Astrocyte (in vitro differentiated cells and primary cell): Measurements from ENCODE around the gene GRAP. TPM values are rescaled to one million over a fixed set of nuclear protein-coding genes. Genes with fewer than 3 reads are reported as not detected.

ENCODE experiments used
- DNase-seq: peaks from one replicate; pipeline ENCODE4 v3.0.0-alpha.2; 2010; ENCODE audit warnings: low read depth
- FAIRE-seq: peaks from 2 replicates; lab custom pipeline; 2011; peaks lifted over from hg19 to GRCh38; lab: Jason Lieb, UNC
- H2AFZ ChIP-seq: 2 replicates; pipeline ENCODE4 v1.6.0; 2012; ENCODE audit warnings: low read depth, low read length, inconsistent platforms
- H3K27ac ChIP-seq: 2 replicates; pipeline ENCODE4 v1.5.1; 2011; ENCODE audit warnings: low read depth, low read length, inconsistent platforms
- H3K27me3 ChIP-seq: 2 replicates; pipeline ENCODE4 v1.6.0; 2011; ENCODE audit warnings: low read length, inconsistent platforms; ENCODE audit not compliant: insufficient read depth
- H3K36me3 ChIP-seq: 2 replicates; pipeline ENCODE4 v1.5.1; 2011; ENCODE audit warnings: low read length, inconsistent platforms; ENCODE audit not compliant: insufficient read depth
- H3K4me1 ChIP-seq: 2 replicates; pipeline ENCODE4 v1.5.1; 2011; ENCODE audit warnings: low read length, inconsistent platforms; ENCODE audit not compliant: insufficient read depth
- H3K4me2 ChIP-seq: 2 replicates; pipeline ENCODE4 v1.6.0; 2012; ENCODE audit warnings: low read length, inconsistent platforms
- H3K4me3 ChIP-seq: 2 replicates; pipeline ENCODE4 v1.5.1; 2011; ENCODE audit warnings: low read depth, mild to moderate bottlenecking, low read length, inconsistent platforms; ENCODE audit not compliant: insufficient read depth
- H3K79me2 ChIP-seq: 2 replicates; pipeline ENCODE4 v1.6.0; 2012; ENCODE audit warnings: mild to moderate bottlenecking, low read length, inconsistent platforms; ENCODE audit not compliant: insufficient read depth
- H3K9ac ChIP-seq: 2 replicates; pipeline ENCODE4 v1.6.0; 2012; ENCODE audit warnings: mild to moderate bottlenecking, low read length, inconsistent platforms
- H3K9me3 ChIP-seq: 2 replicates; pipeline ENCODE4 v1.5.1; 2012; ENCODE audit warnings: low read depth, mild to moderate bottlenecking, low read length, inconsistent platforms; ENCODE audit not compliant: insufficient read depth
- H4K20me1 ChIP-seq: 2 replicates; pipeline ENCODE4 v1.6.0; 2012; ENCODE audit warnings: low read length, inconsistent platforms; ENCODE audit not compliant: insufficient read depth
- H3K27ac Mint-ChIP-seq: one replicate; pipeline ENCODE4 v1.8.0; 2021; ENCODE audit warnings: mild to moderate bottlenecking, mixed read lengths; ENCODE audit not compliant: unreplicated experiment
- H3K27me3 Mint-ChIP-seq: one replicate; pipeline ENCODE4 v1.8.0; 2021; ENCODE audit warnings: low read depth, mixed read lengths; ENCODE audit not compliant: unreplicated experiment
- H3K36me3 Mint-ChIP-seq: one replicate; pipeline ENCODE4 v1.8.0; 2021; ENCODE audit warnings: low read depth, mixed read lengths; ENCODE audit not compliant: unreplicated experiment
- H3K4me1 Mint-ChIP-seq: one replicate; pipeline ENCODE4 v1.8.0; 2021; ENCODE audit warnings: low read depth, mixed read lengths; ENCODE audit not compliant: unreplicated experiment
- H3K4me3 Mint-ChIP-seq: one replicate; pipeline ENCODE4 v1.8.0; 2021; ENCODE audit warnings: mild to moderate bottlenecking, moderate library complexity, mixed read lengths; ENCODE audit not compliant: unreplicated experiment
- H3K9me3 Mint-ChIP-seq: one replicate; pipeline ENCODE4 v1.8.0; 2021; ENCODE audit warnings: mild to moderate bottlenecking, mixed read lengths; ENCODE audit not compliant: unreplicated experiment
- EZH2 ChIP-seq: IDR thresholded peaks from 2 replicates; pipeline ENCODE4 v1.6.1; 2012; ENCODE audit warnings: mild to moderate bottlenecking, low read length, inconsistent platforms; ENCODE audit not compliant: insufficient read depth
- total RNA-seq: library from RNA; stranded (reverse); gene quantifications from 2 replicates; pipeline ENCODE4 v1.2.1, GENCODE V29; 2021
- TF ChIP-seq, protein P1 (sequence below): IDR thresholded peaks from 2 replicates; pipeline ENCODE4 v1.5.1; 2011; ENCODE audit warnings: low read depth, mild to moderate bottlenecking, inconsistent platforms, low read length, moderate library complexity; ENCODE audit not compliant: insufficient read depth

GRAP gene
- total RNA-seq, 1 donor from 2014 or later = 0.30 TPM

GRCh38 chr17:19016297-19016696, 30.5 kb downstream of the GRAP start:
- Histone ChIP-seq H3K79me2 (no peaks in the 10 kb centered on the region), H3K9me3 (no peaks in the 10 kb centered on the region), H3K4me1 (peaks cover under 1% of the 10 kb centered on the region), H3K4me2 (no peak overlapping the region), H3K4me3 (no peak overlapping the region), H2AFZ (no peak overlapping the region), H3K9ac (no peak overlapping the region), H3K27ac (no peak overlapping the region), H3K36me3 (no peaks in the 10 kb centered on the region), H3K27me3 (peaks cover 3% of the 10 kb centered on the region), H4K20me1 (no peaks in the 10 kb centered on the region)
- FAIRE-seq (no peak), DNase-seq (no peak)
- peaks cover 36% of the 10 kb centered on the region for H3K27me3 Mint-ChIP-seq
- no peaks in the 10 kb centered on the region for H3K9me3 Mint-ChIP-seq
- no peak overlapping the region for H3K27ac Mint-ChIP-seq
- H3K4me3 Mint-ChIP-seq = no peak overlapping the region
- peaks cover 4% of the 10 kb centered on the region for H3K4me1 Mint-ChIP-seq
- TF ChIP-seq, protein P1, sequence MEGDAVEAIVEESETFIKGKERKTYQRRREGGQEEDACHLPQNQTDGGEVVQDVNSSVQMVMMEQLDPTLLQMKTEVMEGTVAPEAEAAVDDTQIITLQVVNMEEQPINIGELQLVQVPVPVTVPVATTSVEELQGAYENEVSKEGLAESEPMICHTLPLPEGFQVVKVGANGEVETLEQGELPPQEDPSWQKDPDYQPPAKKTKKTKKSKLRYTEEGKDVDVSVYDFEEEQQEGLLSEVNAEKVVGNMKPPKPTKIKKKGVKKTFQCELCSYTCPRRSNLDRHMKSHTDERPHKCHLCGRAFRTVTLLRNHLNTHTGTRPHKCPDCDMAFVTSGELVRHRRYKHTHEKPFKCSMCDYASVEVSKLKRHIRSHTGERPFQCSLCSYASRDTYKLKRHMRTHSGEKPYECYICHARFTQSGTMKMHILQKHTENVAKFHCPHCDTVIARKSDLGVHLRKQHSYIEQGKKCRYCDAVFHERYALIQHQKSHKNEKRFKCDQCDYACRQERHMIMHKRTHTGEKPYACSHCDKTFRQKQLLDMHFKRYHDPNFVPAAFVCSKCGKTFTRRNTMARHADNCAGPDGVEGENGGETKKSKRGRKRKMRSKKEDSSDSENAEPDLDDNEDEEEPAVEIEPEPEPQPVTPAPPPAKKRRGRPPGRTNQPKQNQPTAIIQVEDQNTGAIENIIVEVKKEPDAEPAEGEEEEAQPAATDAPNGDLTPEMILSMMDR = no peak
- TF ChIP-seq EZH2 = no peak
- no peaks in the 10 kb centered on the region for H3K36me3 Mint-ChIP-seq

GRCh38 chr17:19015428-19015827, 31.3 kb downstream of the GRAP start:
- peaks cover 5% of the 10 kb centered on the region for H3K4me1 ChIP-seq
- H4K20me1 ChIP-seq = no peaks in the 10 kb centered on the region
- no peaks in the 10 kb centered on the region for H3K9me3 ChIP-seq
- Mint-ChIP-seq H3K4me3 (no peak overlapping the region), H3K9me3 (no peaks in the 10 kb centered on the region), H3K4me1 (peaks cover 10% of the 10 kb centered on the region), H3K36me3 (no peaks in the 10 kb centered on the region), H3K27ac (peak overlapping the region; percentile 15), H3K27me3 (peaks cover 38% of the 10 kb centered on the region)
- TF ChIP-seq, protein P1 = no peak
- no peak for TF ChIP-seq EZH2
- H3K36me3 ChIP-seq = no peaks in the 10 kb centered on the region
- no peak overlapping the region for H2AFZ ChIP-seq
- H3K27ac ChIP-seq = no peak overlapping the region
- FAIRE-seq (no peak), DNase-seq (no peak)
- no peak overlapping the region for H3K4me3 ChIP-seq
- no peaks in the 10 kb centered on the region for H3K79me2 ChIP-seq
- H3K4me2 ChIP-seq = no peak overlapping the region
- H3K27me3 ChIP-seq = peaks cover 3% of the 10 kb centered on the region
- no peak overlapping the region for H3K9ac ChIP-seq

DNA sequence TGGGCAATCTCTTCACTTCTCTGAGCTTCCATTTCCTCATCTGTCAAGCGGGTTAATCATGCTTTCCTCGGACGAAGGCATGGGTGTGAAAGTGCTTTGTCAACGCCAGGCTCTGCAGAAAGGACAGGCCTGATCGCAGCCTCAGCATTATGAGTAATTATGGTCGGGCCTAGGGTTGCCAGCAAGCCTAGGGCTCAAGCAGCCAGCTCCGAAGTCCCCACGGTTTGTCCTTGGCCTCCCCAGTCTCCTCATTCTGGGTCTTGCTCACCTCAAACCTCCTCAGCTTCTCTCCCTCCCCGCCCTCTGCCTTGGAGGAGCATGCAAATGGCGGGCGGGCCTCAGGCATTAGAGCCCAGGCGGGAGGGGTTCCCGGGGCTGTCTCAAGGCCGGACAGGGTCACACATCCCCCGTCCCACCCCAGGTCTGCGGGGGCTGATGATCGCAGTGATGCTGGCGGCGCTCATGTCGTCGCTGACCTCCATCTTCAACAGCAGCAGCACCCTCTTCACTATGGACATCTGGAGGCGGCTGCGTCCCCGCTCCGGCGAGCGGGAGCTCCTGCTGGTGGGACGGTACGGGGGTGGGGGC, 32.0 kb downstream of the GRAP start:
- Mint-ChIP-seq H3K4me3 (no peak overlapping the region), H3K36me3 (no peaks in the 10 kb centered on the region), H3K27me3 (peaks cover 33% of the 10 kb centered on the region), H3K27ac (peak overlapping the region; percentile 53), H3K4me1 (peaks cover 10% of the 10 kb centered on the region), H3K9me3 (no peaks in the 10 kb centered on the region)
- no peaks in the 10 kb centered on the region for H3K36me3 ChIP-seq
- H3K9ac ChIP-seq = no peak overlapping the region
- H3K79me2 ChIP-seq = no peaks in the 10 kb centered on the region
- no peak overlapping the region for H3K27ac ChIP-seq
- H3K9me3 ChIP-seq = no peaks in the 10 kb centered on the region
- H3K27me3 ChIP-seq = peaks cover 3% of the 10 kb centered on the region
- FAIRE-seq (no peak), DNase-seq (no peak)
- TF ChIP-seq, protein P1 = no peak
- TF ChIP-seq EZH2 = no peak
- H3K4me1 ChIP-seq = peaks cover 5% of the 10 kb centered on the region
- no peak overlapping the region for H2AFZ ChIP-seq
- H3K4me2 ChIP-seq = no peak overlapping the region
- H4K20me1 ChIP-seq = no peaks in the 10 kb centered on the region
- no peak overlapping the region for H3K4me3 ChIP-seq
